B cell (primary cell): ENCODE data around the gene TNKS1BP1.

Source experiments
- EZH2 ChIP-seq: IDR thresholded peaks from 2 replicates; pipeline ENCODE4 v1.6.1; 2012; ENCODE audit warnings: borderline replicate concordance, low read depth, mild to moderate bottlenecking, moderate library complexity, low read length; ENCODE audit not compliant: insufficient read depth, poor library complexity, severe bottlenecking
- TF ChIP-seq, protein P1 (sequence below): fragments of 200-600 bp; IDR thresholded peaks from one replicate; pipeline ENCODE4 v1.8.0; 2022; ENCODE audit warnings: antibody characterized with exemption, mild to moderate bottlenecking

DNA sequence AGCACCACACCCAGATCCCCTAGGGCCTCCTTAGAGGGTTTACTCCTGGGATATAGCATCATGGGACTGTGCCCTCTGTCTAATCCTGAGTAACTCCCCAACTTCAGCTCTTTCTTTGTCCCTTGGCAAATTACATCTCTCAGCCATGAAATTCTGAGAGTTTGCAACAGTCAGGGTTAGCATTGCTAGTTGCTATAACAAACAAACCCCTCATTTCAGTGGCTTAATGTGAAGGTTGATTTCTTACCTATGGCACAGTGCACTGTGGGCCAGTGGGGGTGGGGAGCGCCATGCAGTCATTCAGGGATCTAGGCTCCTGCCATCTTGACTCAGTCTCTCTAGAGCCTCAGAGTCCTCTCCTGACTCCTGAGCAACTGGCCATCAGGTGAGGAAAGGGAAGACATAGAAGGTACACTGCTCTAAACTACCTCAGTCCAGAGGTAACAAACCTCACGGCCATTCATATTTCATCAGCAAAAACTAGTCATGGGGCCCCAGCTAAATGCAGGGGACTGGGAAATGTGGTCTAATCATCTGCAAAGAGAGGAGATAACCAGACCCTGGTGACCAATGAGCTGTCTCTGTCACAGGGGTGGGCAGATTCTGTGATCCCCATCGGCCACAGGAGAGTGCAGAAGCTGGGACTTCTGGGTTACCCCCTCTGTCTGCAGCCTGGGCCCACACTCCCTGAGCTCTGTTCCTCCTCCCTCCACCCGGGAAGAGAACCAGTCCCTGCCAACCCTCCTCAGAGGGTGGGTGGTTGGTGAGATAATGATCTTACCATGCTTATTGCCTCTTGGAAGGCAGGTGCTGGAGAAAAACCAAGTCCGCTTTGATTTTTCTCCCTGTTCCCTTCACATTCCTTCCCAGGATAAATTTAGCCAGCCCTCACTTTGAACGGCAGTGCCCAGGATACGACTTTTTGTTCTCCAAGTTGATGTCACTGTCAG lies 38.7 kb upstream of the TNKS1BP1 start:
- TF ChIP-seq, protein P1, sequence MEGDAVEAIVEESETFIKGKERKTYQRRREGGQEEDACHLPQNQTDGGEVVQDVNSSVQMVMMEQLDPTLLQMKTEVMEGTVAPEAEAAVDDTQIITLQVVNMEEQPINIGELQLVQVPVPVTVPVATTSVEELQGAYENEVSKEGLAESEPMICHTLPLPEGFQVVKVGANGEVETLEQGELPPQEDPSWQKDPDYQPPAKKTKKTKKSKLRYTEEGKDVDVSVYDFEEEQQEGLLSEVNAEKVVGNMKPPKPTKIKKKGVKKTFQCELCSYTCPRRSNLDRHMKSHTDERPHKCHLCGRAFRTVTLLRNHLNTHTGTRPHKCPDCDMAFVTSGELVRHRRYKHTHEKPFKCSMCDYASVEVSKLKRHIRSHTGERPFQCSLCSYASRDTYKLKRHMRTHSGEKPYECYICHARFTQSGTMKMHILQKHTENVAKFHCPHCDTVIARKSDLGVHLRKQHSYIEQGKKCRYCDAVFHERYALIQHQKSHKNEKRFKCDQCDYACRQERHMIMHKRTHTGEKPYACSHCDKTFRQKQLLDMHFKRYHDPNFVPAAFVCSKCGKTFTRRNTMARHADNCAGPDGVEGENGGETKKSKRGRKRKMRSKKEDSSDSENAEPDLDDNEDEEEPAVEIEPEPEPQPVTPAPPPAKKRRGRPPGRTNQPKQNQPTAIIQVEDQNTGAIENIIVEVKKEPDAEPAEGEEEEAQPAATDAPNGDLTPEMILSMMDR: no peak
- TF ChIP-seq EZH2: no peak
